ENCODE results near the gene BTBD9. TPM values are rescaled to one million over a fixed set of nuclear protein-coding genes. Genes with fewer than 3 reads are reported as not detected.

BTBD9 gene
- total and polyA plus RNA-seq, 2 experiments from 2014 or later = 10.0 to 13.7 TPM

- H2AFZ ChIP-seq = no peak overlapping the region
- peaks cover 56% of the 10 kb centered on the region for H3K79me2 ChIP-seq (ENCODE audit: insufficient read depth)
- TF ChIP-seq EZH2 (IDR thresholded peaks at IDR 0.05; ENCODE audit: insufficient read depth, poor library complexity, severe bottlenecking) (no peak), EZH2phosphoT487 (IDR thresholded peaks at IDR 0.05; ENCODE audit: insufficient read depth, low read depth) (no peak)
- no peaks in the 10 kb centered on the region for H3K27me3 ChIP-seq (replicated peaks; ENCODE audit: insufficient read depth)
- no peaks in the 10 kb centered on the region for H4K20me1 ChIP-seq (ENCODE audit: insufficient read depth)
- no peak overlapping the region for H3K4me3 ChIP-seq
- in situ Hi-C loops (cut with MboI) = no loop called here
- H3K4me1 ChIP-seq (ENCODE audit: insufficient read depth) = no peaks in the 10 kb centered on the region
- no peaks in the 10 kb centered on the region for H3K9me2 ChIP-seq (ENCODE audit: insufficient read depth)
- H3K36me3 ChIP-seq (ENCODE audit: low read depth) = peaks cover 18% of the 10 kb centered on the region; the same call in 1 of the 2 replicates
- no peak overlapping the region for H3K9ac ChIP-seq
- no peak overlapping the region for H3K4me2 ChIP-seq (ENCODE audit: unreplicated experiment)
- WGBS, 2 experiments (ENCODE audit: low coverage in 1 of 2, low lambda C conversion rate in 2 of 2, missing lambda C conversion rate in 2 of 2) = 91 to 96% methylated on average over 4 of the region's 4 CpGs
- H3K27ac ChIP-seq = no peak overlapping the region
- no peak for DNase-seq
- H3F3A ChIP-seq (ENCODE audit: insufficient read depth) = no peaks in the 10 kb centered on the region
- no peaks in the 10 kb centered on the region for H3K9me3 ChIP-seq (ENCODE audit: low read depth)
These were observed 46.7 kb upstream of the BTBD9 start for GRCh38 chr6:38686270-38687042.

- H4K20me1 ChIP-seq (ENCODE audit: insufficient read depth) = no peaks in the 10 kb centered on the region
- no peak overlapping the region for H3K4me2 ChIP-seq (ENCODE audit: unreplicated experiment)
- no peak for DNase-seq
- no peak overlapping the region for H3K27ac ChIP-seq
- no peaks in the 10 kb centered on the region for H3K27me3 ChIP-seq (replicated peaks; ENCODE audit: insufficient read depth)
- peaks cover 41% of the 10 kb centered on the region for H3K79me2 ChIP-seq (ENCODE audit: insufficient read depth)
- H3F3A ChIP-seq (ENCODE audit: insufficient read depth) = no peaks in the 10 kb centered on the region
- H3K4me1 ChIP-seq (ENCODE audit: insufficient read depth) = no peaks in the 10 kb centered on the region
- peaks cover 20% of the 10 kb centered on the region; the same call in 1 of the 2 replicates for H3K36me3 ChIP-seq (ENCODE audit: low read depth)
- no peak overlapping the region for H3K4me3 ChIP-seq
- H3K9me2 ChIP-seq (ENCODE audit: insufficient read depth) = no peaks in the 10 kb centered on the region
- TF ChIP-seq EZH2 (IDR thresholded peaks at IDR 0.05; ENCODE audit: insufficient read depth, poor library complexity, severe bottlenecking) = no peak
- no peak for TF ChIP-seq EZH2phosphoT487 (IDR thresholded peaks at IDR 0.05; ENCODE audit: insufficient read depth, low read depth)
- no peak overlapping the region for H3K9ac ChIP-seq
- H2AFZ ChIP-seq = no peak overlapping the region
- in situ Hi-C loops (cut with MboI) = no loop called here
- 97 to 99% methylated on average over 3 of the region's 3 CpGs for WGBS, 2 experiments (ENCODE audit: low coverage in 1 of 2, low lambda C conversion rate in 2 of 2, missing lambda C conversion rate in 2 of 2)
- no peaks in the 10 kb centered on the region for H3K9me3 ChIP-seq (ENCODE audit: low read depth)
These were observed 45.2 kb upstream of the BTBD9 start for GRCh38 chr6:38684904-38685303.

- peaks cover 34% of the 10 kb centered on the region for H3K79me2 ChIP-seq (ENCODE audit: insufficient read depth)
- no peak overlapping the region for H3K4me3 ChIP-seq
- no peak overlapping the region for H3K27ac ChIP-seq
- in situ Hi-C loops (cut with MboI) = no loop called here
- no peak overlapping the region for H3K4me2 ChIP-seq (ENCODE audit: unreplicated experiment)
- no peaks in the 10 kb centered on the region for H3F3A ChIP-seq (ENCODE audit: insufficient read depth)
- no peaks in the 10 kb centered on the region for H3K4me1 ChIP-seq (ENCODE audit: insufficient read depth)
- no peaks in the 10 kb centered on the region for H3K27me3 ChIP-seq (replicated peaks; ENCODE audit: insufficient read depth)
- H3K9ac ChIP-seq = no peak overlapping the region
- no peak overlapping the region for H2AFZ ChIP-seq
- no peaks in the 10 kb centered on the region for H3K9me3 ChIP-seq (ENCODE audit: low read depth)
- H3K9me2 ChIP-seq (ENCODE audit: insufficient read depth) = no peaks in the 10 kb centered on the region
- TF ChIP-seq EZH2 (IDR thresholded peaks at IDR 0.05; ENCODE audit: insufficient read depth, poor library complexity, severe bottlenecking) (no peak), EZH2phosphoT487 (IDR thresholded peaks at IDR 0.05; ENCODE audit: insufficient read depth, low read depth) (no peak)
- no peak for DNase-seq
- peaks cover 23% of the 10 kb centered on the region; the same call in 1 of the 2 replicates for H3K36me3 ChIP-seq (ENCODE audit: low read depth)
- no peaks in the 10 kb centered on the region for H4K20me1 ChIP-seq (ENCODE audit: insufficient read depth)
- 100% methylated on average over 1 of the region's 1 CpG for WGBS, 2 experiments (ENCODE audit: low coverage in 1 of 2, low lambda C conversion rate in 2 of 2, missing lambda C conversion rate in 2 of 2)
These were observed 44.5 kb upstream of the BTBD9 start for GRCh38 chr6:38684237-38684636.

GRCh38 chr6:38681850-38682249, 42.1 kb upstream of the BTBD9 start:
- in situ Hi-C loops (cut with MboI) = no loop called here
- peaks cover 27% of the 10 kb centered on the region; the same call in 1 of the 2 replicates for H3K36me3 ChIP-seq (ENCODE audit: low read depth)
- no peaks in the 10 kb centered on the region for H3K9me2 ChIP-seq (ENCODE audit: insufficient read depth)
- H3K79me2 ChIP-seq (ENCODE audit: insufficient read depth) = peaks cover 14% of the 10 kb centered on the region; the same call in 1 of the 2 replicates
- H3K27me3 ChIP-seq (replicated peaks; ENCODE audit: insufficient read depth) = no peaks in the 10 kb centered on the region
- H3F3A ChIP-seq (ENCODE audit: insufficient read depth) = no peaks in the 10 kb centered on the region
- no peak overlapping the region for H3K4me2 ChIP-seq (ENCODE audit: unreplicated experiment)
- TF ChIP-seq EZH2phosphoT487 (IDR thresholded peaks at IDR 0.05; ENCODE audit: insufficient read depth, low read depth) = no peak
- no peak for TF ChIP-seq EZH2 (IDR thresholded peaks at IDR 0.05; ENCODE audit: insufficient read depth, poor library complexity, severe bottlenecking)
- H3K27ac ChIP-seq = no peak overlapping the region
- 92 to 94% methylated on average over 2 of the region's 2 CpGs for WGBS, 2 experiments (ENCODE audit: low coverage in 1 of 2, low lambda C conversion rate in 2 of 2, missing lambda C conversion rate in 2 of 2)
- no peak for DNase-seq
- no peak overlapping the region for H3K4me3 ChIP-seq
- H4K20me1 ChIP-seq (ENCODE audit: insufficient read depth) = no peaks in the 10 kb centered on the region
- no peaks in the 10 kb centered on the region for H3K9me3 ChIP-seq (ENCODE audit: low read depth)
- H2AFZ ChIP-seq = no peak overlapping the region
- H3K9ac ChIP-seq = no peak overlapping the region
- no peaks in the 10 kb centered on the region for H3K4me1 ChIP-seq (ENCODE audit: insufficient read depth)

Data from GM23248 (cell line).